ENCODE results near the gene CDHR4.
"Not testable (repeated sequence)": the region's sequence is repeated elsewhere in the genome, so short reads cannot be mapped to it uniquely, and the experiment has no call there.

Gene CDHR4

DNA sequence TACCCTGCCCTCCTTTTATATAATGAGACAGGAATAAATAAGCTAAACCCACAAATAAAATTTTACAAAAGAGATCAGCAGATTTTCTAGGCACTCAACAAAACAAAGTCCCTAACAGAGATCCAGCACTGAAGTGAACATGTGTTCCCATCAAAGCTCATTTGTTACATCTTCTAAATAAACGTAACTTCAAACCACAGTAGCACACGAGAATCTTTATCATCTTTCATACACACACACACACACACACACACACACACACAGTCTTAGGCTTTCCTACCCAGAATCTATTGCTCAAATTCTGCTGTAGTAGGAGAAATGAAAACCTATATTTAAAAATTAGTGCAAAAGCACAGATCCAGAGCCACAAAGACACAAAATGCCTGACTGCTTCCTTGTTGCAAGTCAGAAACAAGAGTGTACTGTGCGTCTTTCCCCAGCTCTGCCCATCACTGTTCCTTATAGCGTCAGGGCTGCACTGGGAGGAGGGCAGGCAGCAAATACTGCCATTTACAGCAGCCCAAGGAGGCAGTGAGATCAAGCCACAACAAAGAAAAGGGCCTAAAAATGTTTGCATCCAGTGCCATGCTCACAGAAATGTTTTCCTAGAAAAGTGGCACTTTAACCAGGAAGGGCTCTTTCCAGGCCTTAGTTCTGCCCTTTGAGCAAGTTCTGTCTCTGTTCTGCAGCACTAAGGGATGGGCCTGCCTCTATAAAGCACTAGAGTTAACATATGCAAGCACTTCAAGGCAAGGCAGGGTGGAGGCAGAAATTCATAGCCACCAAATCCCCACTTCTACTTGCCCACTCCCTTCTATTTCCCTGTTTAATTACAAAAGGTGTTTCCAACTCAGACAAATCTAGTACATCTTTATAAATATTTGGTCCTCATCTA is 19.3 kb downstream of the CDHR4 start:
- no peak for DNase-seq

DNA sequence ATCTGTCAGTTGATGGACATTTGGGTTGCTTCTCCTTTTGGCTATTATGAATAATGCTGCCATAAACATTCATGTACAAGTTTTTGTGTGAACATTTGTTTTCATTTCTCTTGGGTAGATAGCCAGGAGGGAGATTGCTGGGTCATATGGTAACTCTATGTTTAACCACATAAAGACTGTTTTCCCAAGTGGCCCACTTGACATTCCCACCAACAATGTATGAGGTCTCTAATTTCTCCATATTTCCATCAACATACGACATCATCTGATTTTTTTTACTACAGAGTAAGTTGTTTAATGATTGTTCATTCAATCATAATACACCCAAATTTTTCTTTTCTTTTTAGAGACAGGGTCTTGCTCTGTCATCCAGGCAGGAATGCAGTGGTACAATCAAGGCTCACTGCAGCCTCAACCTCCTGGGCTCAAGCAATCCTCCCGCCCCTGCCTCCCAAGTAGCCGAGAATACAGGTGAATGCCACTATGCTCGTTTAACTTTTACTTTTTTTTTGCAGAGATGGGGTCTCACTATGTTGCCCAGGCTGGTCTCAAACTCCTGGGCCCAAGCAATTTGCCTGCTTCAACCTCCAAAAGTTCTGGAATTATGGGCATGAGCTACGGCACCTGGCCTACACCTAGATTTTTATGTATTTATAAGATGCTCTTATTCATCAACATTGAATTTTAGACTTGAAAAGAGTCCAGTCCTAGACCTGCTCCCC is 20.2 kb downstream of the CDHR4 start:
- DNase-seq = no peak

DNA sequence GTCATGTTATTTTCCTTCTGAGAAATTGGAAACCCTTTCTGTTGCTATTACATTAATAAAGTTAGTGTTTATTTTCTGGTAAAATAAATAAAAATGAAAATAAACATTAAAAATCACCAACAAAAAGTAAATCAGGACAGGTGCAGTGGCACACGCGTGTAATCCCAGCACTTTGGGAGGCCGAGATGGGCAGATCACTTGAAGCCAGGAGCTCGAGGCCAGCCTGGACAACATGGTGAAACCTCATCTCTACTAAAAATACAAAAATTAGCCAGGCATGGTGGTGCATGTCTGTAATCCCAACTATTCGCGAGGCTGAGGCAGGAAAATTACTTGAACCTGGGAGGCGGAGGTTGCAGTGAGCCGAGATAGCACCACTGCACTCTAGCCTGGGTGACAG is 23.6 kb downstream of the CDHR4 start:
- not testable (repeated sequence) for DNase-seq

DNA sequence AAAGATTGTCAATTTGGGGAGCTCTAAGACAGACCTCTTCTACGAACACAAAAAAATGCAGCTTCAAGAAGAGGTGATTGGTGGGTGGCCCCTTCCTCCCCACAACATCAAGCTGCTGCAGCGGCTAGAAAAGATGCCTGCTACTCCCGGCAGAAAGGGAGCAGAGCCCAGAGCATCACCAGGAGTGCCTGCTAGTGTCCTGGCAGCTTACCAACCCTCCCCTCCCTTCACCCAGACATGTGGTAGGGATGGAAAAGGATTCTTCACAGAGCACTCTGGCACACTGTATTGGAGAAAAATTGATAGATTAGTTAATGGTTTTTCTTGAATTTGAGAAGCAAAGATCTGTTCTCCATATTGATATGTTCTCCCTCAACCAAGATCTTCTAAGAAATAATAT is 24.1 kb downstream of the CDHR4 start:
- DNase-seq = no peak

DNA sequence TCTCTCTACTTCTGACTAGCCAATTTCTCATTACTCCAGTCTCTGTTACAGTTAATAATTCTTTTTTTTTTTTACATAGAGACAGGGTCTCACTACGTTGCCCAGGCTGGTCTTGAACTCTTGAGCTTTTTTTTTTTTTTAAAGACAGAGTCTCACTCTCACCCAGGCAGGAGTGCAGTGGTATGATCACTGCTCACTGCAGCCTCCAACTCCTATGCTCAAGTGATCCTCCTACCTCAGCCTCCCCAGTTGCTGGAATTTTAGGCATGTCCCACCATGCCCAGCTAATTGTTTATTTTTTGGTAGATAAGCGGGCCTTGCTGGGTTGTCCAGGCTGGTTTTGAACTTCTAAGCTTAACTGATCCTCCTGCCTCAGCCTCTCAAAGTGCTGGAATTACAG is 27.0 kb downstream of the CDHR4 start:
- no peak for DNase-seq

DNA sequence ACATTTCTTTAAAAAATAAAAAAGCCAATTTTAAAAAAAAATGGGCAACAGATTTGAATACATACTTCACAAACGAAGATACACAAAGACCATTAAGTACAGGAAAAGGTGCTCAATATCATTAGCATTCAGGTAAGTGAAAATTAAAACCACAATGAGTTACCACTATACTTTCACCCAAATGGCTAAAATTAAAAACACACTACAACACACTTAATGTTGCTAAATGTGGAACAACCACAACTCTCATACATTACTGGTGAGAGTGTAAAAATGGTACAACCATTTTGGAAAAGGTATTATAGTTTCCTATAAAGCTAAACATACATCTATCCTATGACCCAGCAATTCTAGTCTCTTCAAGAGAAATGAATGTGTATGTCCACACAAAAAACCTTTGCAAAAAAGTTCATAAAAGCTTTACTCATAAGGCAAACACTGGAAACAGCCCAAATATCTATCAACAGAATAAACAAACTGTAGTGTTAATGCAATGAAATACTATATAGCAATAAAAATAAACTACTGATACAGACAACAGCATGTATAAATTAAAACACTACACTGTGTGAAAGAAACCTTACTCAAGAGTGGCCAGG is 28.2 kb downstream of the CDHR4 start:
- DNase-seq = no peak

DNA sequence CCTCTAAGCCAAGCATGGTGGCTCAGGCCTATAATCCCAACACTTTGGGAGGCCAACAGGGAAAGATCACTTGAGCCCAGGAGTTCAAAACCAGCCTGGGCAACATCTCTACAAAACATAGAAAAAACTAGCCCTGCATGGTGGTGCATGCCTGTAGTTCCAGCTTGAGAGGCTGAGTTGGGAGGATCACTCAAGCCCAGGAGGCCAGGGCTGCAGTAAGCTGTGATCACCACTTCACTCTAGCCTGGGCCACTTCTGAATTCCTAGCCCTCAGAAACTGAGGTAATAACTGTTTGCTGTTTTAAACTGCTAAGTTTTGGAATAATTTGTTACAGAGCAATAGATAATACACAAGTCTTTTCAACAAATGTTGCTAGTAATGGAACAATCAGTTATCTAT is 29.7 kb downstream of the CDHR4 start:
- DNase-seq = no peak

DNA sequence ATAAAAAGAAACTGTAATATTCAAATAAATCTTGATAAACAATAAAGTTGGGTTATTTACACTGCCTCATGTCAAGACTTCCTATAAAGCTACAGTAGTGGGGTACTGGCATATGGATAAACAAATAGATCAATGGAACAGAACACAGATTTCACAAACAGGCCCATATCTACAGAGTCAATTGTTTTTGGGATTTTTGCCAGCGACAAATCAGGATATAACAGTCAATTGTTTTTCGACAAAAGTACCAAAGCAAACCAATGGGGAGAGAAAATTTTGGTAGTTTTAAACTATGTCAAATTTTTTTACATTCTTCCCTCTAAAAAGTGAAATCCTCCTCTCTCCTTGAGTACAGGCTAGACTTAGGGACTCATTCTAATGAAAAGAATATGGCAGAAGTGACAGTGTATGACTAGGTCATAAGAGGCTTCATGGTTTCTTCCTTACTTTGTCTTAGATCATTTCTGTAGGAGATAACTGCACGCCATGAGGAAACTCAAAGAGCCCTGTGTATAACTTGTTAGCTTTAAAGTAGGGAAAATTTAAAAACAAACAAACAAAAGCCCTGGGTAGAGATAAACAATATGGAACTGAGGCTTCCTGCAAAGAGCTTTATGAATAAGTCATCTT is 30.3 kb downstream of the CDHR4 start:
- DNase-seq = no peak

DNA sequence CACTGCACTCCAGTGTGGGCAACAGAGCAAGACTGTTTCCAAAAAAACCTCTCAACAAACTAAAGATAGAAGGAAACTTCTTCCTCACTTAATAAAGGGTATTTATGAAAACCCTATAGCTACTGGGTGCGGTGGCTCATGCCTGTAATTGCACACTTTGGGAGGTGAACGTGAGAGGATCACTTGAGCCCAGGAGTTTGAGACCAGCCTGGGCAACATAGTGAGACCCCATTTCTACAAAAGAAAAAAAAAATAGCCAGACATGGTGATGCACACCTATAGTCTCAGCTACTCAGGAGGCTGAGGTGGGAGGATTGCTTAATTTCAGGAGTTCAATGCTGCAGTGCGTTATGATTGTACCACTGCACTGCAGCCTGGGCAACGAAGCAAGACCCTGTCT is 35.7 kb downstream of the CDHR4 start:
- DNase-seq = no peak

DNA sequence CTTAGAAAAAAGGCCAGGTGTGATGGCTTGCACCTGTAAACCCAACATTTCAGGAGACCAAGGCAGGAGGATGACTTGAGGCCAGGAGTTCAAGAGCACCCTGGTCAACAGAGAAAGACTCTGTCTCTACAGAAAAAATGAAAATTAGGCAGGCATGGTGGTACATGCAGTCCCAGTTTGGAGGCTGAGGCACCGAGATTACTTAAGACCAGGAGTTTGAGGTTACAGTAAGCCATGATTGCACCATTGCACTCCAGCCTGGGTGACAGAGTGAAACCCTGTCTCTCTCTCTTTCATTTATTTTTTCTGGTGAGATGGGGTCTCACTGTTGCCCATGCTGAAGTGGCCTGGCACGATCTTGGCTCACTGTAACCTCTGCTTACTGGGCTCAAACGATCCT is 38.0 kb downstream of the CDHR4 start:
- no peak for DNase-seq

DNA sequence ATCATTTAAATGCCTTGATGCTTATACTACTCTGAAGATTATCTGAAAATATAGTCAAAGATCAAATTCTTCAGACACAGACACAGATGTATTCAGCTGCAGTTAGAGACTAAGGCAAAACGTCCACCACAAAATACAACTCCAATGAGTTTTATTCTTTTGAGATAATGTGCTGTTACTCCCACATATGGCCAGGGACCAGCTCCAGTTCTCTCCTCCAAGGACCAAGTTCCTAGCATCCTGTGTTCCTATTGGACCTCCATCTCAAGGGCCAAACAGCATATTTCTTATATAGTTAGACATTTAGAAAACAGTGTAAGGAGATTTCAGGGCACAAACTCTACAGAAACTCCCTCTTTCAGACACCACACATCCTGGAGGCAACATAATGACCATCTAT is 40.4 kb downstream of the CDHR4 start:
- DNase-seq = no peak

DNA sequence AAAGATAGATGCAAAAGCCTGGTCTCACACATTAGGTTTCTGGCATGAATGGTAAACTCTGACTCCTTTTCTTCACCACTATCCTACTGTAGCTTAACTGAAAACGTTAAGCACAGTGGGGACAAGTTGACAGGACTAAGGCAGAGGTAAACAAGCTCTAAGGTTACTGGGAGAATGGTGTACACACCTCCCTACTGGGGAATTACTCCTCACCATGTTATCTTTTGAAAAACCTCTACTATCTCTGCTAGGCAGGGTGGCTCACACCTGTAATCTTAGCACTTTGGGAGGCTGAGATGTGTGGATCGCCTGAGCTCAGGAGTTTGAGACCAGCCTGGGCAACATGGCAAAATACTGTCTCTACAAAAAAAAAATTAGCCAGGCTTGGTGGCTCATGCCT is 42.5 kb downstream of the CDHR4 start:
- no peak for DNase-seq

DNA sequence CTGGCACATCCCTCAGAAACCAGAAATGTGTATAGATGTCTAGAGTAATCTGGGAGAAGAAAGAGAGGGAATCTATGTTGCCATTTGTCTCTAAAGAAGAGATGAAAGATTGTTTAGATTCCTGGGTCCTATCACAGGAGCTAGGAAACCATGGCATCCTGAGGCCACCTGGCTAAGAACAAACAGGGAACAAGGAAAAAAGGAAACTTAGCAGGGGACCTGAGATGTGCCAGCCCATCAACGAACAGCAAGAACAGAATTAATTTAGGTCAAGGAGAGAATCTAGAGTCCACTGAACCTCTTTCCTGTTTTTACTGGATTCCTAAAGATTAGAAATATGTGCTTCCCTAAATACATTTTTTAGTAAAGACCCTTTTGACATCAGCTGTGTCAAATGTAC is 43.6 kb downstream of the CDHR4 start:
- DNase-seq = no peak

DNA sequence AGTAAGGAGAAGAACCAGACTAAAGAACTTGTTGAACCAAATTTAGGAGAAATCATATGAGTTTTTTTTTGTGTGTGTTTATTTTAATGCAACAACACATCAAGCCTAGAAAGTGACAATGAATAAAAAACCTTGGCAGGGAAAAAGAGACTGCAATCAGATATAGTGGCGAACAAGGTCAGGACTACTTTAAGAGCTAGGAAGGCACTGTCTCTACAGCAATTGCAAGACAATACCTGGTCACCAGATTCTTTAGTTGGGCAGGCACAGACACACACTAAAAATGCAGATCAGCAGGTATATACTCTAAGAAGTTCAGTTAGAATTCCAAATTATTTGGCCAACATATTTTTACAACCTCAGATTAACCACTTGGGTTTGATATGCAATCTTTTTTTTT is 45.1 kb downstream of the CDHR4 start:
- DNase-seq = no peak

DNA sequence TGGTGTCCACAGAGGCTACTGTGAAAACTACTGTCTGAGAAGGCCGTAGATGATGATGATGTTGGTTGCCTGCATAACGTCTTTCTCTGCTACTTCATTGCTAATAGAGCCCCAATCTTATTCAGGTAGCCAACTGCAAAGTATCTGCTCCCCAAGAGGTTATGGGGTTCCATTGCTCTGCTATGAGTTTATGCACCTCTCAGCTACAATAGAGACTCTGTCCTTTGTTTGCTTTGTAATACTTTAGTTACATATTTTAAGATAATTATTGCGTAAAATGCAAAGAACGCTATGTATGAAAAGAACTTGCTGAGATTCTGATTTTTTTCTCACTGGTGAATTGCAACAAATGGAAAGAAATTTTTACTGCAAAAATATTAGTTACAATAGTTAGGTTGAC is 48.2 kb downstream of the CDHR4 start:
- no peak for DNase-seq

DNA sequence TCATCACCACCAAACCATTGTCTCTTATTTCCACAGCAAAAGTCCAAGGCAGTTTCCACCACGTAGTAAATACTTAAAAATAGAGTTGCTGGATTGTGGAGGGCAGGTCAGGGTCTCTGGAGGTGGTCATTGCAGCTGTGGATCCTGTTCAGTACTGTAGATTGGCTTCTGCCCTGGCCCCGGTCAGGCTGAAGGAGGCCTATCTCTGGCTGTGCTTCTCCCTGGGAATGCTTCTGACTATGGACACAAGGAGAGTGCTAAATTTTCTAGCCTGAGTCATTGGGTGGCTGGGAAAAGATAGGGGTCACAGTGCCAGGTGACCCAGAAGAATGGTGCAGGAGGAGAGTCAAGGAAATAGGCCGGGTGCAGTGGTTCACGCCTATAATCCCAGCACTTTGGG is 49.6 kb downstream of the CDHR4 start:
- DNase-seq = no peak

DNA sequence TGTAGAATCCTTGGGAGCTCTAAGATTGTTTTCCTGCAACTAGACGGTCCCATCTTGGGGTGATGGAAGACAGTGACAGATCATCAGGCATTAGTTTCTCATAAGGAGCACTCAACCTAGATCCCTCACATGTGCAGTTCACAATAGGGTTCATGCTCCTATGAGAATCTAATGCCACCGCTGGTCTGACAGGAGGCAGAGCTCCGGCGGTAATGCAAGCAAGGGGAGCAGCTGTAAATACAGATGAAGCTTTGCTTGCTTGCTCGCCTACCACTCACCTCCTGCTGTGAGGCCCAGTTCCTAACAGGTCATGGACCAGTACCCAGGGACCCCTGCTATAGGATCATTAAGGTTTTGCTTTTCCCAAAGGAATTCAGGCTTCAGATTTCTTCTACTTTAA is 50.8 kb downstream of the CDHR4 start:
- DNase-seq = not testable (repeated sequence)

DNA sequence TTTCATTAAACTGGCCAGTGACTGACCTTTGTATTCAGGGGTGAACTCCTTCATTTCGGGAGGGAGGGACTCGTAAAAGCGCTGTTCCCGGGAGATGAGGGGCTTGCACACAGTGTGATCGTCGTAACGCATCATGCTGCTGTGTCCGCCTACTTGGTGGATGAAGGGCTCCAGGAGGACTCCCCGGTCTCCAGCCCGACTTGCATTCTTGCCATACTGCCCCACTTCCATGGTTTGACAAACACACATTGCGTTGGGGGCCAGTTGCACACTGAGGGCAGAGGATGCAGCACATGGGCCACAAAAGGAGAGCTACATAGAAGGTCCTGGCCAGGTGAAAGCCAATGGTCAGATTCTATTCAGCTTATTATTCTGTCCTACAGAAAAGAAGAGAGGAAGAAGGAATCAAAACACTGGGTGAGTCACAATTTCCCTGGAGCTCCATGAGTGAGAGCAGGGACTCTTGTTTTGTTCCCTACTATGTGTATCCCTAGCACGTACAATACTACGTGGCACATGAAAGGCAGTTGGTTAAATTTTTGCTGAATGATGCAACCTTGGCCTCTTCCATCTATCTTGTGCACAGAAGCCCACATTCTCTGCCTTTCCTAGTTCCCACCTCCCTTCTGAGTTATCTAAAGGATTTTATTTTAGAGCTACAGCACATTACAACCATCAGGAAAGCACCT is 51.7 kb downstream of the CDHR4 start:
- DNase-seq = no peak

DNA sequence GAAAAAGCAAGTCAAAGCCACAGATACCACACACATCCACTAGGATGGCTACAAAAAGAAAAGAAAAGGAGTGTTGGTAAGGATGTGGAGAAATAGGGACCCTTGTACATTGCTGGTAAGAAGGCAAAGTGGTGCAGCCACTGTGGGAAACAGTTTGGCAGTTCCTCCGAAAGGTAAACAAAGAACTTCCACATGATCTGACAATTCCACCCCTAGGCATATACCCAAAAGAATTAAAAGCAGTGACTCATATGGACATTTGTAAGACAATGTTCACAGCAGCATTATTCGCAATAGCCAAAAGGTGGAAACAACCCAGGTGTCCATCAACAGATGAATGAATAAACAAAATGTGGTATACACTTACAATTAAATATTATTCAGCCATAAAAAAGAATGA is 53.7 kb downstream of the CDHR4 start:
- DNase-seq = no peak
